Kidney epithelial cell (primary cell): ENCODE data around the gene ATP8B4. TPM values are rescaled to one million over a fixed set of nuclear protein-coding genes. Genes with fewer than 3 reads are reported as not detected.

Experiments used
- DNase-seq: peaks from one replicate; pipeline ENCODE4 v3.0.0-alpha.2; 2010; ENCODE audit warnings: low read depth
- H3K27me3 ChIP-seq: 2 replicates; pipeline ENCODE4 v1.6.0; 2011; ENCODE audit warnings: low read length; ENCODE audit not compliant: control insufficient read depth, insufficient read depth
- H3K36me3 ChIP-seq: 2 replicates; pipeline ENCODE4 v1.5.1; 2011; ENCODE audit warnings: low read length; ENCODE audit not compliant: control insufficient read depth, insufficient read depth
- H3K4me3 ChIP-seq: 2 replicates; pipeline ENCODE4 v1.5.1; 2011; ENCODE audit warnings: low read depth, mild to moderate bottlenecking, control low read depth, low read length
- CTCF ChIP-seq: IDR thresholded peaks from 2 replicates; pipeline ENCODE4 v1.5.1; 2011; ENCODE audit warnings: mild to moderate bottlenecking, moderate library complexity, low read length, control low read depth, inconsistent platforms; ENCODE audit not compliant: insufficient read depth, poor library complexity, severe bottlenecking
- total RNA-seq: library from RNA; depleted of rRNA; stranded (reverse); fragments of >200 nt; gene quantifications from 2 replicates; pipeline ENCODE4 v1.2.3, GENCODE V29; 2015

ATP8B4 gene
- total RNA-seq, 1 donor from 2014 or later: 0.25 TPM

GRCh38 chr15:50126072-50126471, 7.0 kb upstream of the ATP8B4 start:
- Histone ChIP-seq H3K4me3 (no peak overlapping the region), H3K27me3 (no peaks in the 10 kb centered on the region), H3K36me3 (no peaks in the 10 kb centered on the region)
- no peak for DNase-seq
- no peak for TF ChIP-seq CTCF

- Histone ChIP-seq H3K36me3 (no peaks in the 10 kb centered on the region), H3K4me3 (no peak overlapping the region), H3K27me3 (no peaks in the 10 kb centered on the region)
- DNase-seq: no peak
- no peak for TF ChIP-seq CTCF
Observed at GRCh38 chr15:50124631-50125030, 5.6 kb upstream of the ATP8B4 start.

- DNase-seq: no peak
- Histone ChIP-seq H3K4me3 (no peak overlapping the region), H3K27me3 (no peaks in the 10 kb centered on the region), H3K36me3 (no peaks in the 10 kb centered on the region)
- no peak for TF ChIP-seq CTCF
Observed at GRCh38 chr15:50123861-50124557, 5.0 kb upstream of the ATP8B4 start.

GRCh38 chr15:50120729-50121128, 1.7 kb upstream of the ATP8B4 start:
- TF ChIP-seq CTCF: no peak
- Histone ChIP-seq H3K4me3 (no peak overlapping the region), H3K27me3 (no peaks in the 10 kb centered on the region), H3K36me3 (no peaks in the 10 kb centered on the region)
- no peak for DNase-seq

GRCh38 chr15:50117431-50118027, 1.5 kb downstream of the ATP8B4 start:
- no peak overlapping the region for H3K4me3 ChIP-seq
- no peaks in the 10 kb centered on the region for H3K27me3 ChIP-seq
- no peak for TF ChIP-seq CTCF

GRCh38 chr15:50116477-50116876, 2.6 kb downstream of the ATP8B4 start:
- no peak for DNase-seq
- peak; percentile 37 for TF ChIP-seq CTCF
- Histone ChIP-seq H3K27me3 (no peaks in the 10 kb centered on the region), H3K36me3 (no peaks in the 10 kb centered on the region), H3K4me3 (no peak overlapping the region)

More at GRCh38 chr15:50117431-50118027, 1.5 kb downstream of the ATP8B4 start:
- no peak for DNase-seq
- H3K36me3 ChIP-seq: no peaks in the 10 kb centered on the region
